ENCODE measurements around the gene GPR153.

GPR153 gene

GRCh38 chr1:6272452-6272851, 11.6 kb upstream of the GPR153 start:
- Mint-ChIP-seq H3K9me3 (no peaks in the 10 kb centered on the region), H3K27me3 (no peaks in the 10 kb centered on the region), H3K4me3 (no peak overlapping the region), H3K27ac (ENCODE audit: low read depth) (no peak overlapping the region), H3K36me3 (ENCODE audit: insufficient read depth) (peaks cover 2% of the 10 kb centered on the region), H3K4me1 (no peaks in the 10 kb centered on the region)
- no peak for DNase-seq (ENCODE audit: low spot score in 2 of 2)
- ATAC-seq (replicated peaks; ENCODE audit: extremely low read depth, poor library complexity, severe bottlenecking) = no peak

GRCh38 chr1:6271554-6271953, 10.7 kb upstream of the GPR153 start:
- Mint-ChIP-seq H3K4me3 (no peak overlapping the region), H3K27ac (ENCODE audit: low read depth) (no peak overlapping the region), H3K4me1 (no peaks in the 10 kb centered on the region), H3K36me3 (ENCODE audit: insufficient read depth) (no peaks in the 10 kb centered on the region), H3K27me3 (no peaks in the 10 kb centered on the region), H3K9me3 (no peaks in the 10 kb centered on the region)
- ATAC-seq (replicated peaks; ENCODE audit: extremely low read depth, poor library complexity, severe bottlenecking) (no peak), DNase-seq (ENCODE audit: low spot score in 2 of 2) (no peak)

GRCh38 chr1:6271006-6271405, 10.1 kb upstream of the GPR153 start:
- H3K27ac Mint-ChIP-seq (ENCODE audit: low read depth) = no peak overlapping the region
- H3K4me3 Mint-ChIP-seq = no peak overlapping the region
- H3K27me3 Mint-ChIP-seq = no peaks in the 10 kb centered on the region
- H3K4me1 Mint-ChIP-seq = no peaks in the 10 kb centered on the region
- H3K9me3 Mint-ChIP-seq = no peaks in the 10 kb centered on the region
- DNase-seq (ENCODE audit: low spot score in 2 of 2) (no peak), ATAC-seq (replicated peaks; ENCODE audit: extremely low read depth, poor library complexity, severe bottlenecking) (no peak)
- H3K36me3 Mint-ChIP-seq (ENCODE audit: insufficient read depth) = no peaks in the 10 kb centered on the region

- Mint-ChIP-seq H3K27me3 (no peaks in the 10 kb centered on the region), H3K4me3 (no peak overlapping the region), H3K4me1 (no peaks in the 10 kb centered on the region), H3K36me3 (ENCODE audit: insufficient read depth) (no peaks in the 10 kb centered on the region), H3K9me3 (no peaks in the 10 kb centered on the region), H3K27ac (ENCODE audit: low read depth) (no peak overlapping the region)
- DNase-seq (ENCODE audit: low spot score in 2 of 2) (no peak), ATAC-seq (replicated peaks; ENCODE audit: extremely low read depth, poor library complexity, severe bottlenecking) (no peak)
Measured at GRCh38 chr1:6270401-6270800, 9.5 kb upstream of the GPR153 start.

GRCh38 chr1:6269720-6270400, 9.0 kb upstream of the GPR153 start:
- Mint-ChIP-seq H3K27me3 (no peaks in the 10 kb centered on the region), H3K36me3 (ENCODE audit: insufficient read depth) (no peaks in the 10 kb centered on the region), H3K4me1 (no peaks in the 10 kb centered on the region), H3K4me3 (no peak overlapping the region), H3K9me3 (no peaks in the 10 kb centered on the region), H3K27ac (ENCODE audit: low read depth) (no peak overlapping the region)
- ATAC-seq (replicated peaks; ENCODE audit: extremely low read depth, poor library complexity, severe bottlenecking) (no peak), DNase-seq (ENCODE audit: low spot score in 2 of 2) (no peak)

GRCh38 chr1:6269296-6269695, 8.4 kb upstream of the GPR153 start:
- DNase-seq (ENCODE audit: low spot score in 2 of 2) (no peak), ATAC-seq (replicated peaks; ENCODE audit: extremely low read depth, poor library complexity, severe bottlenecking) (no peak)
- H3K4me3 Mint-ChIP-seq = no peak overlapping the region
- no peaks in the 10 kb centered on the region for H3K36me3 Mint-ChIP-seq (ENCODE audit: insufficient read depth)
- H3K4me1 Mint-ChIP-seq = no peaks in the 10 kb centered on the region
- no peaks in the 10 kb centered on the region for H3K9me3 Mint-ChIP-seq
- H3K27me3 Mint-ChIP-seq = no peaks in the 10 kb centered on the region
- H3K27ac Mint-ChIP-seq (ENCODE audit: low read depth) = no peak overlapping the region

GRCh38 chr1:6268415-6268814, 7.5 kb upstream of the GPR153 start:
- no peaks in the 10 kb centered on the region for H3K9me3 Mint-ChIP-seq
- ATAC-seq (replicated peaks; ENCODE audit: extremely low read depth, poor library complexity, severe bottlenecking) (no peak), DNase-seq (ENCODE audit: low spot score in 2 of 2) (no peak)
- H3K4me3 Mint-ChIP-seq = no peak overlapping the region
- no peak overlapping the region for H3K27ac Mint-ChIP-seq (ENCODE audit: low read depth)
- H3K36me3 Mint-ChIP-seq (ENCODE audit: insufficient read depth) = no peaks in the 10 kb centered on the region
- no peaks in the 10 kb centered on the region for H3K4me1 Mint-ChIP-seq
- no peaks in the 10 kb centered on the region for H3K27me3 Mint-ChIP-seq

- DNase-seq (ENCODE audit: low spot score in 2 of 2) = no peak
- Mint-ChIP-seq H3K9me3 (no peaks in the 10 kb centered on the region), H3K4me3 (no peak overlapping the region), H3K27ac (ENCODE audit: low read depth) (no peak overlapping the region), H3K27me3 (no peaks in the 10 kb centered on the region), H3K4me1 (no peaks in the 10 kb centered on the region), H3K36me3 (ENCODE audit: insufficient read depth) (no peaks in the 10 kb centered on the region)
- ATAC-seq (replicated peaks; ENCODE audit: extremely low read depth, poor library complexity, severe bottlenecking) = no peak
Measured at GRCh38 chr1:6267686-6268322, 6.9 kb upstream of the GPR153 start.

- DNase-seq (ENCODE audit: low spot score in 2 of 2) = no peak
- Mint-ChIP-seq H3K36me3 (ENCODE audit: insufficient read depth) (no peaks in the 10 kb centered on the region), H3K4me1 (no peaks in the 10 kb centered on the region), H3K27me3 (peaks cover 8% of the 10 kb centered on the region), H3K4me3 (no peak overlapping the region), H3K9me3 (no peaks in the 10 kb centered on the region), H3K27ac (ENCODE audit: low read depth) (no peak overlapping the region)
- no peak for ATAC-seq (replicated peaks; ENCODE audit: extremely low read depth, poor library complexity, severe bottlenecking)
Measured at GRCh38 chr1:6266641-6267040, 5.7 kb upstream of the GPR153 start.

- H3K27ac Mint-ChIP-seq (ENCODE audit: low read depth) = no peak overlapping the region
- H3K4me1 Mint-ChIP-seq = no peaks in the 10 kb centered on the region
- H3K4me3 Mint-ChIP-seq = no peak overlapping the region
- no peaks in the 10 kb centered on the region for H3K9me3 Mint-ChIP-seq
- no peaks in the 10 kb centered on the region for H3K36me3 Mint-ChIP-seq (ENCODE audit: insufficient read depth)
- peaks cover 11% of the 10 kb centered on the region for H3K27me3 Mint-ChIP-seq
- no peak for ATAC-seq (replicated peaks; ENCODE audit: extremely low read depth, poor library complexity, severe bottlenecking)
- no peak for DNase-seq (ENCODE audit: low spot score in 2 of 2)
Measured at GRCh38 chr1:6265151-6265550, 4.3 kb upstream of the GPR153 start.

GRCh38 chr1:6263716-6264115, 2.8 kb upstream of the GPR153 start:
- H3K4me3 Mint-ChIP-seq = no peak overlapping the region
- DNase-seq (ENCODE audit: low spot score in 2 of 2) = no peak
- no peaks in the 10 kb centered on the region for H3K36me3 Mint-ChIP-seq (ENCODE audit: insufficient read depth)
- no peaks in the 10 kb centered on the region for H3K9me3 Mint-ChIP-seq
- H3K27ac Mint-ChIP-seq (ENCODE audit: low read depth) = no peak overlapping the region
- H3K27me3 Mint-ChIP-seq = peaks cover 11% of the 10 kb centered on the region
- no peaks in the 10 kb centered on the region for H3K4me1 Mint-ChIP-seq
- no peak for ATAC-seq (replicated peaks; ENCODE audit: extremely low read depth, poor library complexity, severe bottlenecking)

- no peak for ATAC-seq (replicated peaks; ENCODE audit: extremely low read depth, poor library complexity, severe bottlenecking)
- Mint-ChIP-seq H3K9me3 (no peaks in the 10 kb centered on the region), H3K4me3 (no peak overlapping the region), H3K4me1 (no peaks in the 10 kb centered on the region), H3K27ac (ENCODE audit: low read depth) (no peak overlapping the region), H3K36me3 (ENCODE audit: insufficient read depth) (no peaks in the 10 kb centered on the region), H3K27me3 (peaks cover 11% of the 10 kb centered on the region)
- no peak for DNase-seq (ENCODE audit: low spot score in 2 of 2)
Measured at GRCh38 chr1:6262555-6263420, 1.9 kb upstream of the GPR153 start.

GRCh38 chr1:6261615-6261995, 707 bp upstream of the GPR153 start:
- ATAC-seq (replicated peaks; ENCODE audit: extremely low read depth, poor library complexity, severe bottlenecking) (no peak), DNase-seq (ENCODE audit: low spot score in 2 of 2) (no peak)
- Mint-ChIP-seq H3K27me3 (peaks cover 11% of the 10 kb centered on the region), H3K27ac (ENCODE audit: low read depth) (no peak overlapping the region), H3K36me3 (ENCODE audit: insufficient read depth) (no peaks in the 10 kb centered on the region), H3K9me3 (no peaks in the 10 kb centered on the region), H3K4me3 (peak overlapping the region; percentile 74), H3K4me1 (no peaks in the 10 kb centered on the region)
